KMS-11 (cell line): ENCODE data around the gene SP5.
A peak's percentile ranks its signal among the peaks of the same experiment; 100 is the strongest.

Experiments
- H2AFZ ChIP-seq: fragments of 200-600 bp; sonication (generic); 2 replicates; pipeline ENCODE4 v1.6.1; 2016; ENCODE audit warnings: antibody characterized with exemption, mixed run types, low read depth
- H3K27ac ChIP-seq: fragments of 200-600 bp; sonication (generic); 2 replicates; pipeline ENCODE4 v1.6.1; 2016; ENCODE audit warnings: mild to moderate bottlenecking, mixed run types
- H3K27me3 ChIP-seq: fragments of 200-600 bp; sonication (generic); 2 replicates; pipeline ENCODE4 v1.6.1; 2017; ENCODE audit warnings: mild to moderate bottlenecking, low read depth, mixed run types, moderate library complexity; ENCODE audit not compliant: insufficient read depth
- H3K36me3 ChIP-seq: fragments of 200-600 bp; sonication (generic); 2 replicates; pipeline ENCODE4 v1.6.1; 2017; ENCODE audit warnings: mild to moderate bottlenecking, mixed run types; ENCODE audit not compliant: insufficient read depth
- H3K4me1 ChIP-seq: fragments of 200-600 bp; sonication (generic); 2 replicates; pipeline ENCODE4 v1.6.1; 2016; ENCODE audit warnings: mild to moderate bottlenecking, low read depth, mixed run types; ENCODE audit not compliant: poor library complexity, severe bottlenecking
- H3K4me2 ChIP-seq: fragments of 200-600 bp; sonication (generic); 2 replicates; pipeline ENCODE4 v1.7.0; 2016; ENCODE audit warnings: mild to moderate bottlenecking, mixed run types
- H3K4me3 ChIP-seq: fragments of 200-600 bp; sonication (generic); IDR thresholded peaks from 2 replicates; pipeline ENCODE4 v1.6.1; 2017; ENCODE audit warnings: low read depth, low read length, mixed read lengths; ENCODE audit not compliant: insufficient read depth
- H3K79me2 ChIP-seq: fragments of 200-600 bp; sonication (generic); 2 replicates; pipeline ENCODE4 v1.6.1; 2016; ENCODE audit warnings: low read depth, mixed run types; ENCODE audit not compliant: insufficient read depth
- H3K9ac ChIP-seq: fragments of 200-600 bp; sonication (generic); 2 replicates; pipeline ENCODE4 v1.6.1; 2016; ENCODE audit warnings: mild to moderate bottlenecking, mixed run types
- H4K20me1 ChIP-seq: fragments of 200-600 bp; sonication (generic); 2 replicates; pipeline ENCODE4 v1.6.1; 2016; ENCODE audit warnings: mild to moderate bottlenecking, mixed run types; ENCODE audit not compliant: insufficient read depth
- TF ChIP-seq, protein P1 (sequence below): fragments of 200-600 bp; sonication (generic); conservative IDR thresholded peaks from 2 replicates; pipeline ENCODE4 v1.6.1; 2017; ENCODE audit warnings: low read depth, mild to moderate bottlenecking, antibody characterized with exemption, low read length, moderate library complexity, mixed read lengths

The SP5 gene

GRCh38 chr2:170711196-170711773 lies 3.9 kb upstream of the SP5 start:
- H3K27me3 ChIP-seq: no peaks in the 10 kb centered on the region

DNA sequence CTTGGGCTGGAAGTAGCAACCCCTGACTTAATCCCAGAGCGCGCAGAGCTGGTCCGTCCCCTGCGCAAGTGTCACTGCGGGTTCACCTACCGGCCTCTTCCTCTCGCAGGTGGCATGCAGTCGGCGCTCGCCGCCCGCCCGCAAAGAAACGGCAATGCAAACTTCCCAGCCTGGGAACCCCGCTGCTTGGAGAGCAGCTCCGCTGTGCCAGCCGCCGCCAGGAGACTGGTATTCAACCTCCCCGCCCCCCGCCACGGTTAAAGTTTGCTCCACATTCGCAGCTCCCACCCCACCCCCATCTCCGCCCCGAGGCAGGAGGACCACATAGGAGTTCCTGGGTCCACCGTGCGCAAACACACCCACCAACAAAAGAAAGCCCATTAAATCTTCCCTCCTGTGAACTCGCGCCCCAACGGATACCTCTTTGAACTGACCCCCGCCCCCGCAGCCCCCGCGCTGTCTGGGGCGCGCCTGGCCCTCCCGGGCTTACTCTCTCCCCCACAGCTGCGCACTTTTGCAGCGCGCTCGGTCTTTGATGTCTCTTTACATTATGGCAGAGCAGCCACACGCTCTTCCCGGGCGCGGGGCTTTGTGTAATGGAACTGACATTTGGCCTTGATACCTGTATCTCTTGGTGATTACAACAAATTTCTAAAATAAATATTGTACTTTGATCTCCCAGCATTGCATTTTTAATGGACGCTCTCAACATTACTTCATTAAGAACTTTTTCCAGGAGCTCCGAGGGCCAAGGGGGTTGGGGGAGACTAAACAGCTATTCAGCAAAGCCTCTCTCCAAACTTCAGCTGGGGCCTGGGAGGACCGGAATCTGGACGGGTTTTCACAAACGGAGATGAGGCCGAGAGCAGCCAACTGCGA lies 3.1 kb upstream of the SP5 start:
- Histone ChIP-seq H3K9ac (no peak overlapping the region), H4K20me1 (no peaks in the 10 kb centered on the region), H3K27ac (no peak overlapping the region), H3K36me3 (no peaks in the 10 kb centered on the region), H2AFZ (no peak overlapping the region), H3K4me3 (no peak overlapping the region), H3K79me2 (no peaks in the 10 kb centered on the region), H3K4me1 (no peaks in the 10 kb centered on the region), H3K4me2 (no peak overlapping the region), H3K27me3 (no peaks in the 10 kb centered on the region)
- TF ChIP-seq, protein P1, sequence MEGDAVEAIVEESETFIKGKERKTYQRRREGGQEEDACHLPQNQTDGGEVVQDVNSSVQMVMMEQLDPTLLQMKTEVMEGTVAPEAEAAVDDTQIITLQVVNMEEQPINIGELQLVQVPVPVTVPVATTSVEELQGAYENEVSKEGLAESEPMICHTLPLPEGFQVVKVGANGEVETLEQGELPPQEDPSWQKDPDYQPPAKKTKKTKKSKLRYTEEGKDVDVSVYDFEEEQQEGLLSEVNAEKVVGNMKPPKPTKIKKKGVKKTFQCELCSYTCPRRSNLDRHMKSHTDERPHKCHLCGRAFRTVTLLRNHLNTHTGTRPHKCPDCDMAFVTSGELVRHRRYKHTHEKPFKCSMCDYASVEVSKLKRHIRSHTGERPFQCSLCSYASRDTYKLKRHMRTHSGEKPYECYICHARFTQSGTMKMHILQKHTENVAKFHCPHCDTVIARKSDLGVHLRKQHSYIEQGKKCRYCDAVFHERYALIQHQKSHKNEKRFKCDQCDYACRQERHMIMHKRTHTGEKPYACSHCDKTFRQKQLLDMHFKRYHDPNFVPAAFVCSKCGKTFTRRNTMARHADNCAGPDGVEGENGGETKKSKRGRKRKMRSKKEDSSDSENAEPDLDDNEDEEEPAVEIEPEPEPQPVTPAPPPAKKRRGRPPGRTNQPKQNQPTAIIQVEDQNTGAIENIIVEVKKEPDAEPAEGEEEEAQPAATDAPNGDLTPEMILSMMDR: no peak

More at GRCh38 chr2:170711196-170711773, 3.9 kb upstream of the SP5 start:
- Histone ChIP-seq H3K4me1 (no peaks in the 10 kb centered on the region), H3K36me3 (no peaks in the 10 kb centered on the region), H3K79me2 (no peaks in the 10 kb centered on the region), H2AFZ (no peak overlapping the region), H3K4me3 (no peak overlapping the region), H3K27ac (no peak overlapping the region), H4K20me1 (no peaks in the 10 kb centered on the region), H3K9ac (no peak overlapping the region), H3K4me2 (no peak overlapping the region)
- TF ChIP-seq, protein P1: no peak

DNA sequence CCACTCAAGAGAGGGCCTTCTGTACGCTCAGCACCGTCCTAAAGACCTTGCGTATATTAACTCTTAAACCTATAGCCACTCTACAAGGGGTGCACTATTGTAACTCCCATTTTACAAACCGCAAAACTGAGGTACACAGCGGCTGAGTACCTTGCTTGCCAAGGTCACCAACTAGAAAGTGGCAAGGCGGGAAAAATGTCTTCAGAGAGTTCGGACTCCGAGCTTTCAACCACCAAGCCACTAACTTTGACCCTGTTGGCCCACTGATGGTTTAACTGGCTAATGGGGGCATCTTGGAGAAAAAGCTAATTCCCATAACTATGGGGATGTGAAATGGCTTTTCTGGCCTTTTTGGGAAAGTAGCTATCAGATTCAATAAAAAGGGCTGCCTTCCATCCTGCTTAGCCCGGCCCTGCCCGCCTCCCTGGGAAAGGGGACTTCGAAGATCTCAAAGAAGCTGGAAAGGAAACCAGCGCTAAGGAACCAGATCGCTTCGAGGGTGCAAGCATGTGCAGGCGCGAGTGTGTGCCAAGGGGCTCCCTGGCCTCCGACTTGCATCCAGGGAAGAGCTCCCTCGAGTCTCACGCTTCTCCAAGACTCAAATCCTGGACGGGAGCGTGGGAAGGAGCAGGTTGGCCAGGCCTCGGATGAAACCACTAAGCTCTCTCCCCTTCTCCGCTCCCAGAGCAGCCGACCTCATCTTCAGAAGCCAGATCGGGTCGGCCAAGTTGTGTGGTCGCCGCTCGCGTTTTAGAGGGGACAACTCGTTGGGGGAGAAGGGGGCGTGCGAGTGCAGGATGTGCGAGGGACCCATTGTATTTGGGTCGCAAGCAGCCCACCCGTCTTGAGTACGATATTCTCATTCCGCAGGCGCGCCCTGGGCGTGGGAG lies 2.2 kb upstream of the SP5 start:
- H3K4me3 ChIP-seq: no peak overlapping the region
- H4K20me1 ChIP-seq: no peaks in the 10 kb centered on the region
- H3K4me1 ChIP-seq: no peaks in the 10 kb centered on the region
- no peak overlapping the region for H2AFZ ChIP-seq
- H3K4me2 ChIP-seq: no peak overlapping the region
- TF ChIP-seq, protein P1: no peak
- H3K36me3 ChIP-seq: no peaks in the 10 kb centered on the region
- no peak overlapping the region for H3K27ac ChIP-seq
- H3K9ac ChIP-seq: no peak overlapping the region
- H3K27me3 ChIP-seq: no peaks in the 10 kb centered on the region
- no peaks in the 10 kb centered on the region for H3K79me2 ChIP-seq

DNA sequence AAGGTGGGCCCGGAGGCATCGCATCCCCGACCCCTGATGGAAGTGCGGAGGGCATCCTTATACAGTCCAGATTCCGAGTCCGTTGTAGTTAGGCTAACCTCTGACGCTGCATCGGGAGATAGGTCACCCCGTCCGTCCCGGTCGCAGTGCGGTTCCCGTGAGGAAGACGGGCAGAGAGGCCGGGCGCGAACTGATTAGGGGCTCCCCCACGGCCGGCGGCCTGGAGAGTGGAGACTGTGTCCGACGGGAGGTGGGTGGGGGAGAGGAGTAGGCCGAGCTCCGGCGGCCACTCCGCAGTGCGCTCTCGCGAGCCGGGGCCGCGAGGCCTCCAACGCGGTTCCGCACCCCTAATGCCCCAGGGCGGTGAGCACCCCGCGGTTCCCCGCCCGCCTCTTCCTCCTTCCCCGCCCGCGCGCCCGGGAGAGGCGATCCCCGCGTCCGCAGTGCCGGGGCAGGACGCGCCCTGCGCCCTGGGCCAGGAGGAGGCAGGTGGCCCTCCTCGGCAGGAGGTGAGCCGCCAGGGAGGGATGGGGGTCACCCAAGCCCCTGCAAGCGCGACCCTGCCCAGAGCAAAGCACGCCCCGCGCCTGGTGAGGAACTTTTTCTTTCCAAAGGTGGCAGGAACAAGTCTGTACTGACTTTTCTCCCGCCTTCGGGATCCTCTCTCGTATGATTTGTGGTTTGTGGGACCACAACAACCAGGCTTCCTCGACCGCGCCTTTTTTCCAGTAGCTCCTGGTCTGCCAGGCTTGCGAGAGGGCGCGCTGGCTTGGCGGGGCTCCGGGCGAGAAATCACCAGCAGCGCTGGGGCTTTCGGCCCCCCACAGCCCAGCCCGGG lies 1.4 kb upstream of the SP5 start:
- no peak overlapping the region for H3K27ac ChIP-seq
- H3K79me2 ChIP-seq: no peaks in the 10 kb centered on the region
- H2AFZ ChIP-seq: peak overlapping the region; percentile 78; the same call in 1 of the 2 replicates
- peak overlapping the region; percentile 80 for H3K4me2 ChIP-seq
- peak overlapping the region; percentile 44; the same call in 1 of the 2 replicates for H3K9ac ChIP-seq
- no peaks in the 10 kb centered on the region for H3K36me3 ChIP-seq
- H3K27me3 ChIP-seq: no peaks in the 10 kb centered on the region
- TF ChIP-seq, protein P1: no peak
- H3K4me3 ChIP-seq: no peak overlapping the region
- H4K20me1 ChIP-seq: no peaks in the 10 kb centered on the region
- H3K4me1 ChIP-seq: no peaks in the 10 kb centered on the region
